ENCODE data around the gene CCDC78. TPM values are rescaled to one million over a fixed set of nuclear protein-coding genes. Genes with fewer than 3 reads are reported as not detected.

CCDC78 gene
- total RNA-seq, 1 experiment from 2014 or later, result 0.59 TPM

- Histone ChIP-seq H3K4me3 (peak overlapping the region; percentile 51), H3K36me3 (peaks cover 62% of the 10 kb centered on the region), H3K9me3 (no peaks in the 10 kb centered on the region), H3K27me3 (no peaks in the 10 kb centered on the region)
- DNase-seq, result no peak
These were observed 42.7 kb downstream of the CCDC78 start for GRCh38 chr16:683396-684070.

GRCh38 chr16:682493-683395, 43.5 kb downstream of the CCDC78 start:
- Histone ChIP-seq H3K36me3 (peaks cover 57% of the 10 kb centered on the region), H3K9me3 (no peaks in the 10 kb centered on the region), H3K4me3 (peak overlapping the region; percentile 51), H3K27me3 (no peaks in the 10 kb centered on the region)
- DNase-seq, result no peak

GRCh38 chr16:681746-682427, 44.4 kb downstream of the CCDC78 start:
- DNase-seq, result peak; percentile 56
- no peaks in the 10 kb centered on the region for H3K9me3 ChIP-seq
- peaks cover 52% of the 10 kb centered on the region for H3K36me3 ChIP-seq
- H3K27me3 ChIP-seq, result no peaks in the 10 kb centered on the region
- H3K4me3 ChIP-seq, result peak overlapping the region; percentile 71

- Histone ChIP-seq H3K4me3 (peak overlapping the region; percentile 71), H3K9me3 (no peaks in the 10 kb centered on the region), H3K27me3 (no peaks in the 10 kb centered on the region), H3K36me3 (peaks cover 46% of the 10 kb centered on the region)
- DNase-seq, result peak; percentile 84
These were observed 45.1 kb downstream of the CCDC78 start for GRCh38 chr16:680967-681745.

GRCh38 chr16:680625-680945, 45.7 kb downstream of the CCDC78 start:
- DNase-seq, result no peak
- H3K4me3 ChIP-seq, result peak overlapping the region; percentile 71
- H3K27me3 ChIP-seq, result no peaks in the 10 kb centered on the region

GRCh38 chr16:679814-680624, 46.2 kb downstream of the CCDC78 start, which contains the start of gene STUB1:
Gene STUB1, plus strand, starts transcription at chr16:680410. Its CDS starts 116 bp downstream, at chr16:680526.
- peak; percentile 92 for DNase-seq
- Histone ChIP-seq H3K4me3 (peak within 1 kb of the TSS; percentile 71), H3K36me3 (peaks cover 36% of the 10 kb centered on the region), H3K9me3 (no peaks in the 10 kb centered on the region), H3K27me3 (no peaks in the 10 kb centered on the region)

More at GRCh38 chr16:680625-680945, 45.7 kb downstream of the CCDC78 start:
- no peaks in the 10 kb centered on the region for H3K9me3 ChIP-seq
- H3K36me3 ChIP-seq, result peaks cover 40% of the 10 kb centered on the region

GRCh38 chr16:678858-679813, 47.1 kb downstream of the CCDC78 start:
- no peaks in the 10 kb centered on the region for H3K9me3 ChIP-seq
- peak; percentile 50 for DNase-seq
- H3K36me3 ChIP-seq, result peaks cover 37% of the 10 kb centered on the region
- peak overlapping the region; percentile 40 for H3K4me3 ChIP-seq
- H3K27me3 ChIP-seq, result no peaks in the 10 kb centered on the region

GRCh38 chr16:678209-678857, 47.9 kb downstream of the CCDC78 start:
- no peaks in the 10 kb centered on the region for H3K9me3 ChIP-seq
- H3K4me3 ChIP-seq, result no peak overlapping the region
- H3K36me3 ChIP-seq, result peaks cover 38% of the 10 kb centered on the region
- no peaks in the 10 kb centered on the region for H3K27me3 ChIP-seq
- DNase-seq, result no peak

GRCh38 chr16:677316-678190, 48.7 kb downstream of the CCDC78 start:
- peaks cover 36% of the 10 kb centered on the region for H3K36me3 ChIP-seq
- no peak for DNase-seq
- H3K4me3 ChIP-seq, result no peak overlapping the region
- no peaks in the 10 kb centered on the region for H3K9me3 ChIP-seq
- no peaks in the 10 kb centered on the region for H3K27me3 ChIP-seq

- H3K27me3 ChIP-seq, result no peaks in the 10 kb centered on the region
- H3K36me3 ChIP-seq, result peaks cover 36% of the 10 kb centered on the region
- no peak overlapping the region for H3K4me3 ChIP-seq
- no peak for DNase-seq
- H3K9me3 ChIP-seq, result no peaks in the 10 kb centered on the region
These were observed 49.3 kb downstream of the CCDC78 start for GRCh38 chr16:676913-677312.

GRCh38 chr16:676565-676902, 49.7 kb downstream of the CCDC78 start:
- Histone ChIP-seq H3K36me3 (peaks cover 34% of the 10 kb centered on the region), H3K27me3 (no peaks in the 10 kb centered on the region), H3K4me3 (no peak overlapping the region), H3K9me3 (no peaks in the 10 kb centered on the region)
- DNase-seq, result no peak

- no peak for DNase-seq
- Histone ChIP-seq H3K4me3 (no peak overlapping the region), H3K27me3 (no peaks in the 10 kb centered on the region), H3K9me3 (no peaks in the 10 kb centered on the region), H3K36me3 (peaks cover 33% of the 10 kb centered on the region)
These were observed 50.2 kb downstream of the CCDC78 start for GRCh38 chr16:675884-676564.

Measured in MG63 (cell line).